Activated T-cell treated with anti-CD3 and anti-CD28 coated beads, Interleukin-2, amount 50 U/mL, for 72 hours (primary cell): ENCODE results near the gene THSD7A. TPM values are rescaled to one million over a fixed set of nuclear protein-coding genes. Genes with fewer than 3 reads are reported as not detected.

Experiments
- ATAC-seq, 2 donors: fragments of 150-1000 bp; cut with Tn5 transposase; replicated peaks in 1 of 2; 2 replicates each; pipeline ENCODE4 v1.10.0; 2021; ENCODE audit warnings: moderate library complexity in 2 of 2, mild to moderate bottlenecking in 1 of 2
- DNase-seq, 2 donors: peaks; one replicate each; pipeline ENCODE4 v3.0.0; 2021 to 2022; ENCODE audit warnings: mixed read lengths in 1 of 2
- H3K27ac Mint-ChIP-seq: one replicate; pipeline ENCODE4 v1.8.0; 2022; ENCODE audit warnings: mild to moderate bottlenecking, moderate library complexity, mixed read lengths
- H3K27me3 Mint-ChIP-seq: one replicate; pipeline ENCODE4 v1.8.0; 2022; ENCODE audit warnings: low read depth, mixed read lengths
- H3K36me3 Mint-ChIP-seq, 2 donors: one replicate each; pipeline ENCODE4 v1.8.0; 2022; ENCODE audit warnings: mixed read lengths in 2 of 2, mild to moderate bottlenecking in 1 of 2; ENCODE audit not compliant: insufficient read depth in 2 of 2
- H3K4me1 Mint-ChIP-seq: one replicate; pipeline ENCODE4 v1.8.0; 2022; ENCODE audit warnings: low read depth, mixed read lengths
- H3K4me3 Mint-ChIP-seq, 2 donors: one replicate each; pipeline ENCODE4 v1.8.0; 2022; ENCODE audit warnings: mild to moderate bottlenecking in 2 of 2, mixed read lengths in 2 of 2, moderate library complexity in 2 of 2
- H3K9me3 Mint-ChIP-seq, 2 donors: one replicate each; pipeline ENCODE4 v1.8.0; 2022; ENCODE audit warnings: mixed read lengths in 2 of 2
- total RNA-seq, 2 donors: library from RNA; stranded (reverse); gene quantifications; one replicate each; pipeline ENCODE4 v1.2.3, GENCODE V29; 2022

THSD7A gene
- total RNA-seq, 2 donors from 2014 or later: not detected

- no peaks in the 10 kb centered on the region for H3K36me3 Mint-ChIP-seq
- no peak for ATAC-seq
- no peak for DNase-seq
- no peaks in the 10 kb centered on the region for H3K27me3 Mint-ChIP-seq
- peaks cover 0 to 1% of the 10 kb centered on the region in 2 donors for H3K9me3 Mint-ChIP-seq
- H3K4me1 Mint-ChIP-seq: no peaks in the 10 kb centered on the region
- no peak overlapping the region for H3K4me3 Mint-ChIP-seq
- H3K27ac Mint-ChIP-seq: no peak overlapping the region
Measured at GRCh38 chr7:11517853-11518252, 314.1 kb downstream of the THSD7A start.

GRCh38 chr7:11516328-11516727 lies 315.7 kb downstream of the THSD7A start:
- Mint-ChIP-seq H3K27ac (no peak overlapping the region), H3K4me3 (no peak overlapping the region), H3K27me3 (no peaks in the 10 kb centered on the region), H3K9me3 (peaks cover 0 to 1% of the 10 kb centered on the region in 2 donors), H3K36me3 (no peaks in the 10 kb centered on the region), H3K4me1 (no peaks in the 10 kb centered on the region)
- no peak for ATAC-seq
- DNase-seq: no peak

- H3K36me3 Mint-ChIP-seq: no peaks in the 10 kb centered on the region
- H3K9me3 Mint-ChIP-seq: peaks cover 1% of the 10 kb centered on the region in 2 donors
- DNase-seq (no peak), ATAC-seq (no peak)
- H3K27me3 Mint-ChIP-seq: no peaks in the 10 kb centered on the region
- H3K27ac Mint-ChIP-seq: no peak overlapping the region
- H3K4me1 Mint-ChIP-seq: no peaks in the 10 kb centered on the region
- no peak overlapping the region for H3K4me3 Mint-ChIP-seq
Measured at GRCh38 chr7:11513460-11513859, 318.5 kb downstream of the THSD7A start.

- ATAC-seq: no peak
- Mint-ChIP-seq H3K27ac (no peak overlapping the region), H3K36me3 (no peaks in the 10 kb centered on the region), H3K4me1 (no peaks in the 10 kb centered on the region), H3K4me3 (no peak overlapping the region), H3K9me3 (peaks cover 6 to 7% of the 10 kb centered on the region in 2 donors), H3K27me3 (no peaks in the 10 kb centered on the region)
- DNase-seq: no peak
Measured at GRCh38 chr7:11507929-11508328, 324.1 kb downstream of the THSD7A start.

- Mint-ChIP-seq H3K27ac (no peak overlapping the region), H3K4me3 (no peak overlapping the region), H3K4me1 (no peaks in the 10 kb centered on the region), H3K9me3 (peaks cover 7 to 10% of the 10 kb centered on the region in 2 donors), H3K27me3 (no peaks in the 10 kb centered on the region), H3K36me3 (no peaks in the 10 kb centered on the region)
- no peak for DNase-seq
- no peak for ATAC-seq
Measured at GRCh38 chr7:11506417-11506816, 325.6 kb downstream of the THSD7A start.

GRCh38 chr7:11505471-11505985 lies 326.5 kb downstream of the THSD7A start:
- no peaks in the 10 kb centered on the region for H3K4me1 Mint-ChIP-seq
- no peak for ATAC-seq
- no peak overlapping the region for H3K4me3 Mint-ChIP-seq
- peaks cover 7 to 15% of the 10 kb centered on the region in 2 donors for H3K9me3 Mint-ChIP-seq
- no peaks in the 10 kb centered on the region for H3K36me3 Mint-ChIP-seq
- no peaks in the 10 kb centered on the region for H3K27me3 Mint-ChIP-seq
- no peak for DNase-seq
- H3K27ac Mint-ChIP-seq: no peak overlapping the region

- Mint-ChIP-seq H3K4me1 (no peaks in the 10 kb centered on the region), H3K9me3 (peaks cover 0 to 9% of the 10 kb centered on the region in 2 donors), H3K36me3 (no peaks in the 10 kb centered on the region), H3K27ac (no peak overlapping the region), H3K4me3 (no peak overlapping the region), H3K27me3 (no peaks in the 10 kb centered on the region)
- ATAC-seq: no peak
- no peak for DNase-seq
Measured at GRCh38 chr7:11492307-11492706, 339.7 kb downstream of the THSD7A start.

- Mint-ChIP-seq H3K9me3 (peaks cover 0 to 9% of the 10 kb centered on the region in 2 donors), H3K4me3 (no peak overlapping the region), H3K36me3 (no peaks in the 10 kb centered on the region), H3K27me3 (no peaks in the 10 kb centered on the region), H3K27ac (no peak overlapping the region), H3K4me1 (no peaks in the 10 kb centered on the region)
- ATAC-seq: no peak
- DNase-seq: no peak
Measured at GRCh38 chr7:11491811-11492210, 340.2 kb downstream of the THSD7A start.

- H3K36me3 Mint-ChIP-seq: no peaks in the 10 kb centered on the region
- no peaks in the 10 kb centered on the region for H3K4me1 Mint-ChIP-seq
- peaks cover 0 to 6% of the 10 kb centered on the region in 2 donors for H3K9me3 Mint-ChIP-seq
- H3K4me3 Mint-ChIP-seq: no peak overlapping the region
- no peak overlapping the region for H3K27ac Mint-ChIP-seq
- DNase-seq (no peak), ATAC-seq (no peak)
- no peaks in the 10 kb centered on the region for H3K27me3 Mint-ChIP-seq
Measured at GRCh38 chr7:11489280-11489679, 342.7 kb downstream of the THSD7A start.

- Mint-ChIP-seq H3K27ac (no peak overlapping the region), H3K27me3 (no peaks in the 10 kb centered on the region), H3K4me3 (no peak overlapping the region), H3K36me3 (no peaks in the 10 kb centered on the region), H3K4me1 (no peaks in the 10 kb centered on the region), H3K9me3 (peaks cover 3 to 4% of the 10 kb centered on the region in 2 donors)
- no peak for ATAC-seq
- DNase-seq: no peak
Measured at GRCh38 chr7:11486271-11486670, 345.7 kb downstream of the THSD7A start.

GRCh38 chr7:11485636-11486035 lies 346.4 kb downstream of the THSD7A start:
- H3K4me3 Mint-ChIP-seq: no peak overlapping the region
- H3K27ac Mint-ChIP-seq: no peak overlapping the region
- no peaks in the 10 kb centered on the region for H3K36me3 Mint-ChIP-seq
- ATAC-seq: no peak
- DNase-seq: no peak
- H3K4me1 Mint-ChIP-seq: no peaks in the 10 kb centered on the region
- H3K9me3 Mint-ChIP-seq: peaks cover 3 to 4% of the 10 kb centered on the region in 2 donors
- no peaks in the 10 kb centered on the region for H3K27me3 Mint-ChIP-seq

- DNase-seq (no peak), ATAC-seq (no peak)
- Mint-ChIP-seq H3K4me3 (no peak overlapping the region), H3K9me3 (peaks cover 0 to 3% of the 10 kb centered on the region in 2 donors), H3K27ac (no peak overlapping the region), H3K27me3 (no peaks in the 10 kb centered on the region), H3K4me1 (no peaks in the 10 kb centered on the region), H3K36me3 (no peaks in the 10 kb centered on the region)
Measured at GRCh38 chr7:11480143-11480542, 351.9 kb downstream of the THSD7A start.

- no peak for ATAC-seq
Measured at GRCh38 chr7:11478882-11479281, 353.1 kb downstream of the THSD7A start.

GRCh38 chr7:11478426-11478825 lies 353.6 kb downstream of the THSD7A start:
- DNase-seq: no peak
- no peaks in the 10 kb centered on the region for H3K4me1 Mint-ChIP-seq
- H3K4me3 Mint-ChIP-seq: no peak overlapping the region
- H3K36me3 Mint-ChIP-seq: no peaks in the 10 kb centered on the region
- no peak for ATAC-seq
- H3K27ac Mint-ChIP-seq: no peak overlapping the region
- no peaks in the 10 kb centered on the region for H3K9me3 Mint-ChIP-seq
- no peaks in the 10 kb centered on the region for H3K27me3 Mint-ChIP-seq

More at GRCh38 chr7:11478882-11479281, 353.1 kb downstream of the THSD7A start:
- DNase-seq: no peak
- Mint-ChIP-seq H3K4me3 (no peak overlapping the region), H3K4me1 (no peaks in the 10 kb centered on the region), H3K9me3 (peaks cover 0 to under 1% of the 10 kb centered on the region in 2 donors), H3K27me3 (no peaks in the 10 kb centered on the region), H3K36me3 (no peaks in the 10 kb centered on the region), H3K27ac (no peak overlapping the region)
